Hair follicular keratinocyte (primary cell): ENCODE measurements around the gene TRAPPC6A. TPM values are rescaled to one million over a fixed set of nuclear protein-coding genes. Genes with fewer than 3 reads are reported as not detected.

Experiments used
- total RNA-seq: library from RNA; depleted of rRNA; stranded (reverse); fragments of >200 nt; gene quantifications from 2 replicates; pipeline ENCODE4 v1.2.3, GENCODE V29; 2015

TRAPPC6A gene, protein sequence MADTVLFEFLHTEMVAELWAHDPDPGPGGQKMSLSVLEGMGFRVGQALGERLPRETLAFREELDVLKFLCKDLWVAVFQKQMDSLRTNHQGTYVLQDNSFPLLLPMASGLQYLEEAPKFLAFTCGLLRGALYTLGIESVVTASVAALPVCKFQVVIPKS
- 9.0 and 13.2 TPM in 2 replicates for total RNA-seq

DNA sequence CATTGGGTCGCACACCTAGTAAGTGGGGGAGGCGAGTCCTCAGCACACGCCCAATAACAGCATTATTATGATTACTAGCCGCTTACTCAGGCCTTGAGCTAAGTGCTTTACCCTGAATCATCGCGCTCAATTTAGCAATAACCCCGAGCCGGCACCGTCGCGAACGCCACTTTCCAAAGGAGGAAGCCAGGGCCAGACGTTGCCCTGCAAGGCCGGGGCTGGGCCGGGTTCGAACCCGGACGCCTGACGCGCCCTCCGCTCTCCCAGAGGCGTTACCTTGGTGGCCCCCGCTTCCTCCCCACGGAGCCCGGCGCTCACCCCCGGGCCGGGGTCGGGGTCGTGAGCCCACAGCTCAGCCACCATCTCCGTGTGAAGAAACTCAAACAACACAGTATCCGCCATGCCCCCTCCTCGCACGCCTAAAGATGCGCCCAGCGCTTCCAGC is at the start of gene TRAPPC6A:
TSS of gene TRAPPC6A (minus strand) at position 421 of the 445 bp plus-strand sequence. CDS start at position 402, 19 bp downstream.

DNA sequence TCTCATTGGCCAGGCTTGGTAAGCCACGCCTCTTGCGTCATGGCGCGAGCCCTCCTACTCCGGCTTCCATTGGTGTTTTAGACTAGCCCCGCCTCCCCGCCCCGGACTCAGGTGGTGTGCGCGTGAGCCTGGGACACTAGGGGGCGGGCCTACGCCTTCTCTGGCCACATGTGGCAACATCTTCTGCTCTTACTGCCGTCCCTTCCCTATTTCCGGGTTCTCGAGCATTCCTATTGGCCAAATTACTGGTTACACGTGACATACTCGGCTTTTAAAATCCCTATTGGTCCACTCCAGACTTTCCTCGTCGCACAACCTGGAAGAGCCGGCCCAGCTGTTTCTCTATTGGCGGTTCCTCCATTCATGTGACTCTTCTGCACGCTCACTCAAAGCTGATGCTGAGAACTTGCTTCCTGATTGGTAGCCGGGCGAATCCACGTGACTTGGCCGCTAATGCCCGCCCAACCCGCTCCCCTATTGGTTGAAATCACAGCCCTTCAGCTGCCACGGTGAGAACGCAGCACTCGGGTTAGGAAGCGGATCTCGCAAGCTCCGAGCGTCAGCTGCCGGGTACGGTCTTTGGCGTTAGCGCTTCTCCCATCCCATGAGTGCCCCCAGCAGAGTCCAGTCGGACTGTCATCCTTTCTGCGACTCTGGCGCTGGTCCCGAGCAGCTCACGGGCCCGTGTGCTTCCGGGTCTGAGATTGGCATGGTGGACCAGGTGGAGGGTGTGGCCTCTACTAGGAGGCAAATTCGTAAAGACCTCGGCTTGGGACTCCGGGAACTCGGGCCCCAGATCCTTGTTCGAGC is 430 bp upstream of the TRAPPC6A start, which contains the start of gene BLOC1S3:
TSS of gene BLOC1S3 (plus strand) at position 523 of the 810 bp plus-strand sequence. CDS start 513 bp downstream, outside the sequence.

DNA sequence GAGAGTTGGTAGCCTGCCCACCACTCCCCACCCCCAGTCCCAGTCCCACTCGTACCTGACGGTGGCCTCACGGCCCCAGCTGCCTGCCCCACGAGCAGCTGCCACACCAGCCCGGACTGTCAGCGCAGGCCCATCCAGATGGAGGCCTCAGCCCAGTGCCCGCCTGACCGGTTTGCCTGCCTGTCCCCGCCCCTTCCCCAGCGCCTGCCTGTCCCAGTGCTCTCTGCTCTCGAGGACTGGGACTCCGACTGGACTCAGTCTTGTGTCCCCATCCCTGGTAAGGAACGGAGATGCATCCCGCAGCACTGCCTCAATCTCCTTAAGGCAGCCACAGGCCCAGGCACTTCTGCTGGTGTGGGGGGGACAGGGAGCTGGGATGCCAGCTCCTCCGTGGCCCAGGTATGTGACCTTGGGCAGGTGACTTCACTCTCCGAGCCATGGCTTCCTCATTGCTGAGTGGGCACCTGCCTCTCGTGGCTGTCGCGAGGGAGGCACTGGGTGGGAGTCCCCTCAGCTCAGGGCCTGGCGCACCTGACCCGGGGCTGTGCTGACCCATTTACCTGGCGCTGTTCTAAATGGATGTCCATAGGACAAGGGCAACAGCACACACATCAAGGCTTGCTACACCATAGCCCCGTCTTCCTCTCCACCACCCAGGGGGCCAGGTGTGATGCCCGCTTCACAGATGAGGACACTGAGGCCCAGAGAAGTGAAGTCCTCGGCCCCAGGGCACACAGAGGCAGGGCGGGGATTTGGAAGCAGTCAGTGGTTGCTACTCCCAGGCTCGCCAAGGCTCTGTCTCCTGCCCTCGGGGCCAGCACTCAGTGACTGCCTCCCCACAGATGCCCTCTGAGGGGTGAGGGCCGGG is 16.9 kb downstream of the TRAPPC6A start, which contains the start of gene NKPD1:
TSS of gene NKPD1 (minus strand) at position 113 of the 868 bp plus-strand sequence. CDS start 832 bp downstream, outside the sequence.

Other genes with a start within 250 kb of the TRAPPC6A start
- gene APOC4, start 236.0 kb downstream of the TRAPPC6A start, total RNA-seq = not detected in 2 replicates
- gene APOC2, start 232.2 kb downstream of the TRAPPC6A start, total RNA-seq = not detected in 2 replicates
- gene CLPTM1, start 222.9 kb downstream of the TRAPPC6A start, total RNA-seq = 34.9 and 42.5 TPM in 2 replicates
- 20.6 and 35.7 TPM in 2 replicates for gene RELB, start 176.8 kb downstream of the TRAPPC6A start, total RNA-seq
- 30.8 and 54.7 TPM in 2 replicates for gene CLASRP, start 139.2 kb downstream of the TRAPPC6A start, total RNA-seq
- 0.55 and 2.0 TPM in 2 replicates for gene ZNF296, start 101.8 kb downstream of the TRAPPC6A start, total RNA-seq
- 29.5 and 36.8 TPM in 2 replicates for gene GEMIN7, start 99.0 kb downstream of the TRAPPC6A start, total RNA-seq
- 28.1 and 30.3 TPM in 2 replicates for gene PPP1R37, start 85.1 kb downstream of the TRAPPC6A start, total RNA-seq
- 1.1 and 2.1 TPM in 2 replicates for gene NKPD1, start 17.3 kb downstream of the TRAPPC6A start, total RNA-seq
- 7.7 and 7.8 TPM in 2 replicates for gene BLOC1S3, start 547 bp upstream of the TRAPPC6A start, total RNA-seq
- gene EXOC3L2, start 67.2 kb upstream of the TRAPPC6A start, total RNA-seq = 0.38 and 2.0 TPM in 2 replicates
- gene MARK4, start 73.0 kb upstream of the TRAPPC6A start, total RNA-seq = 19.8 and 21.3 TPM in 2 replicates
- gene CKM, start 144.6 kb upstream of the TRAPPC6A start, total RNA-seq = not detected in 2 replicates
- 49.6 and 69.6 TPM in 2 replicates for gene KLC3, start 162.5 kb upstream of the TRAPPC6A start, total RNA-seq
- 12.9 and 18.0 TPM in 2 replicates for gene ERCC2, start 192.3 kb upstream of the TRAPPC6A start, total RNA-seq
- 93.5 and 112 TPM in 2 replicates for gene PPP1R13L, start 226.8 kb upstream of the TRAPPC6A start, total RNA-seq
- gene POLR1G, start 228.4 kb upstream of the TRAPPC6A start, total RNA-seq = 10.3 and 17.2 TPM in 2 replicates
- gene ERCC1, start 245.7 kb upstream of the TRAPPC6A start, total RNA-seq = 209 and 217 TPM in 2 replicates